Endometrium (tissue), 2 donors: ENCODE measurements around the gene SCAMP5.

ENCODE experiments used
- FAIRE-seq: peaks from 2 replicates; lab custom pipeline; 2012; peaks lifted over from hg19 to GRCh38; lab: Jason Lieb, UNC
- donor health status: control.
- donor health status: control.

SCAMP5 gene, protein sequence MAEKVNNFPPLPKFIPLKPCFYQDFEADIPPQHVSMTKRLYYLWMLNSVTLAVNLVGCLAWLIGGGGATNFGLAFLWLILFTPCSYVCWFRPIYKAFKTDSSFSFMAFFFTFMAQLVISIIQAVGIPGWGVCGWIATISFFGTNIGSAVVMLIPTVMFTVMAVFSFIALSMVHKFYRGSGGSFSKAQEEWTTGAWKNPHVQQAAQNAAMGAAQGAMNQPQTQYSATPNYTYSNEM

GRCh38 chr15:74995182-74995778, at the start of gene SCAMP5:
SCAMP5 (plus strand) TSS chr15:74995563; CDS start chr15:75011840, 16,277 bp downstream.
- no peak for FAIRE-seq

DNA sequence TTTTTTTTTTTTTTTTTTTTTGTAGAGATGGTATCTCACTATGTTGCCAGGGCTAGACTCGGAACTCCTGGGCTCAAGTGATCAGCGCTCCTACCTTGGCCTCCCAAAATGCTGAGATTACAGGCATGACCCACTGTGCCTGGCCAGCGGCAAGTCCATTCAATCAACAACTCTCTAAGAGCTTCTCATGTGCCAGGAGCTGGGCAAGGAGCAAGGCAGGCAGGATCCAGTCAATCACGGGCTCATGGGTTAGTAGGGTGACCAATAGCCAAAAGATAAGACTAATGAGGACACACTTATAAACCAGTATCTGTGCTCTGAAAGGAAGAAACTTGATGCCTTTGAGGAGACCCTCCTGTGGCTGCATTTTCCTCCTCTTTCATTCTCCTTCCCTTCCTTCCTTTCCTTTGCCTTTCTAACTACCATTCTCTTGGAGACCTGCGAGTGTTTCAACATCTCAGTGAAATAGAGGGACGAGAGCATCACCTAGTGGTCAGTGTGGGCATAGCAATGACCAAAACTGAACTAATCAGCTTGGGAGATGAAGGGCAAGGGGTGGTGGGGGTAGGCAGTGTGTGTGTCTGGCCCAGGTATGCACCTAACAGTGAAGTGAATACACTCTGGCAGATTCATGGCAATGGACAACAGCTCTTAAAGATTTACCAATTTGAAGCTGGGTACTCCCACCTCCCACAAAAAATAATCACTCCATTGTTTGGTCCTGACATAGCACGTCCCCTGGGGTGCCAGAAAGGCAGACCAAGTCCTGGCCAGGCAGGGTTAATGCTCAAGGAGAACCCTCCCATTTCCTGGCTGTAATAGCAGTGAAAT, 45.1 kb upstream of the SCAMP5 start:
- FAIRE-seq, result no peak

DNA sequence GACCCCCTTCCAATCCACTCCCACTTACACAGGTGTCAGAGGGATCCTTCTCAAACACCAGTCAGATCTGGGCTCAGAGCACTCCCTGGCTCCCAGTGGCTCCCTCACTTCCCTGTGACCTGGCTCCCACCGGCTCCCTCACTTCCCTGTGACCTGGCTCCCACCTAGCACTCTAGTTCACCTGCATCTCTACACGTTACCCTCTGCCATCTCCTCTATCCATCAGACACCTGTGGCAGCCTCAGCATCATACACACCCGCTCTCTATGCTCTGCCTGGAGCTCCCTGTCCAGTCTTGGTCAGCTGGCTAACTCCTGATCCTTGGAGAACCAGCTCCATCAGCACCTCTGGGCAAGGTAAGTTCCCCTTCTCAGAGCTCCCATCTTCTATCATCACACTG, 44.4 kb upstream of the SCAMP5 start:
- no peak for FAIRE-seq

- FAIRE-seq, result no peak
Observed at GRCh38 chr15:74954515-74954914, 40.8 kb upstream of the SCAMP5 start.

GRCh38 chr15:74955017-74955416, 40.3 kb upstream of the SCAMP5 start:
- FAIRE-seq, result no peak

GRCh38 chr15:74955796-74956647, 39.3 kb upstream of the SCAMP5 start:
- no peak for FAIRE-seq

- FAIRE-seq, result no peak
Observed at GRCh38 chr15:74956648-74957475, 38.5 kb upstream of the SCAMP5 start, which contains the start of gene RPP25. RPP25 (minus strand) TSS chr15:74956772; CDS start chr15:74956583, 189 bp downstream.

DNA sequence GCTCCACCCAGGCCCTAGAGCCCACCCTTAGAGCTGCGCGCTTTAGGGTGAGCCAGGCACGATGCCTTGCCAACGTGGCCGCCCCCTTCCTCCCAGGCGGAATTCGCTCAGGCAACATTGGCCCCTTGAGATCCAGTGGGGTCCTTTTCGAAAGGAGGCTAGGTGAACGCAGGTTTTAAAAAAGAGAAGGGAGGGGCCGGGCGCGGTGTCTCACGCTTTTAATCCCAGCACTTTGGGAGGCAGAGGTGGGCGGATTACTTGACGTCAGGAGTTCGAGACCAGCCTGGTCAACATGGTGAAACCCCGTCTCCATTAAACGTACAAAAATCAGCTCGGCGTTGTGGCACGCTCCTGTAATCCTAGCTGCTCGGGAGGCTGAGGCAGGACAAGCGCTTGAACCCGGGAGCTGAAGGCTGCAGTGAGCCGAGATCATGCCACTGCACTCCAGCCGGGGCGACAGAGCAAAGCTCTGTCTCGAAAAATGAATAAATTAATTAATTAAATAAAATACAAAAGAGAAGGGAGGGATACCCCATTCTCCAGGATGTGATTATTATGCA, 37.8 kb upstream of the SCAMP5 start:
- no peak for FAIRE-seq

GRCh38 chr15:74958320-74958907, 36.9 kb upstream of the SCAMP5 start:
- FAIRE-seq, result no peak

DNA sequence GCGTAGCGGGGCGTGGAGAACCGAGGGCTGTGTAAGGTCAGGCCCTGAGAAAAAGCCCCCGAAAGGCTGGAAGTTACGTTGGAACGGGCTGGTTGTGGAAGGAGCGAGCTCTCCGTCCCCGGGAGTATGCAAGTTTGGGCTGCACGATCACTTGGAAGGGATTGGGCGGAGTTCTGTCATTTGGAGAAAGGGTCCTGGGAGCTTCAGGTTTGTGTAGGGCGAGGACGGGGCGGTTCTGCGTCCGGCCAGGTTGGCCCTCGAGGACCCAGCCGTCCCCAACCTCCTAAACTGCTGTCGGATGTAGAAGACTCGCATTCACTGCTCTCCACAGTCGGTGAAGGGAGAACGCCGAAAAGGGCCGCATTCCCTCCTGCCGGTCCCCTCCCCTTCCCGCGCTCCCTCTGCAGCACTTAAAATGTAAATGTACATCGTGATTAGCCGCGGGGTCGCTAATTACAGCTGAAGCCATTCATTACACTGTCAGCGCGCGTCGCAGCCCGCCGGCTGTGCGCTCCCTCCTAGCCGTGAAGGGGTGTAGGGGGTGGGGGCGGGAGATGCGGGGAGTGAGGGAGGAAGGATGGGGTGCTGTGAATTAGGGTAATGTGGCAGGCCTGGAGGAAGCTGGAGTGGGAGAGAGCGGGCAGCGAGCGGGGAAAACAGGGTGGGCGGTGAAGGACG, 36.3 kb upstream of the SCAMP5 start:
- FAIRE-seq, result no peak

DNA sequence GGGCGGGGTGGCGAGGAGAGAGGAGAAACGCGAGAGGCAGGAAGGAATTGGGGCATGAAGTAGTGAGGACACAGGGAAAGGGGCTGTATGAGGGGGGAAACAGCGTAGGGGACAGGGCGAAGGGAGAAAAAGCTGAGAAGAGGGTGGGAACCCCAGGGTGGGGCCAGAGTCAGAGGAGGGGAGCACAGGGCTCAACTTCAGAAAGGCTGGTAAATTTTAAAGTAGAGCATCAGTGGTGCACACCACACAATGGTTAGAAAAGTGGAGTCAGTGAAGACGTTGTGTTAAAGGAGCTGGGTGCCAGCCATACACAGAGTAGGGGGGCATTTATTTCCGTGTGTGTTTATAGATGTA, 35.8 kb upstream of the SCAMP5 start:
- no peak for FAIRE-seq

GRCh38 chr15:74960286-74960685, 35.1 kb upstream of the SCAMP5 start:
- FAIRE-seq, result no peak

DNA sequence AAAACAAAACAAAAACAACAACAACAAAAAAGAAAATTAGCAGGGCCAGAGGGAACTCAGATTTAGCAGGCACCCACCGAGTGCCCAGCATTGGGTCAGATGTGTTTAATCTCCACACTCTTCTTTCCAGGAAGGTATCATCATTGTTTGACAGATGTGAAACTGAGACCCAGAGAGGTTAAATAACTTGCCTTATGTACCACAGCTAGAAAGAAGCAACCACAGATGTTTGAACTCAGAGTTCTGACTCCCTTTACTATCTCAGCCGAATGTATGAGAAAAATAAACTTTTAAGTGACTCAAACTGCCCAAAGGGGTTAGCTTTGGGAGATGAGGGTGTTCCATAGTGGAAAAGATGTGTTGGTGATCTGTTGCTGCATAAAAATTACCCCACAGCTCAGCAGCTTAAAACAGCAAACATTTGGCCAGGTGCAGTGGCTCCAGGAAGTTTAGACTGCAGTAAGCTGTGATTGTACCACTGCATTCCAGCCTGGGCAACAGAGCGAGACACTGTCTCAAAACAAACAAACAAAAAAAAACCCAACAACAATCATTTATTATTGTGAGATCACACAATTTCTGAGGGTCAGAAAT, 34.3 kb upstream of the SCAMP5 start:
- FAIRE-seq, result no peak

GRCh38 chr15:74961616-74962015, 33.7 kb upstream of the SCAMP5 start:
- no peak for FAIRE-seq

GRCh38 chr15:74962219-74962618, 33.1 kb upstream of the SCAMP5 start:
- no peak for FAIRE-seq

GRCh38 chr15:74962671-74963070, 32.7 kb upstream of the SCAMP5 start:
- no peak for FAIRE-seq

GRCh38 chr15:74963213-74963612, 32.1 kb upstream of the SCAMP5 start:
- no peak for FAIRE-seq

DNA sequence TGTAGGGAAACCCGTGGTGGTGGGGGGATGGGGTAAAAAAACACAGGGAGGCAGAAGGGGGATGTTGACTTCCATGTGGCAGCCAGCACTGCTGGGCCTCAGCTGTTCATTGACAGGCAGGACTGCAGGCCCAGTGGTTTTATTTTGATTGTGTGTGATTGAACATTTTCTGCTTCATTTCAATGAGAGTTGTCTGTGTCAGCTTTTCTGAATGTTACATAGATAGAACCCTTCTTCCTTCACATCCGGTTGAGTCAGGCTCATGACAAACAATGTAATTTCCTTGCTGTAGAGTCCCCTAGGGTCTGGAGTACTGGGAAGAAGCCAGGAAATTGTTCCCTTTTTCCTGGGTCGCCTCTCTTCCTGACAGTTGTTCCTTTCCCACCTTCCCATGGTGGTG, 30.6 kb upstream of the SCAMP5 start:
- FAIRE-seq, result no peak

GRCh38 chr15:74967670-74968069, 27.7 kb upstream of the SCAMP5 start:
- FAIRE-seq, result no peak

DNA sequence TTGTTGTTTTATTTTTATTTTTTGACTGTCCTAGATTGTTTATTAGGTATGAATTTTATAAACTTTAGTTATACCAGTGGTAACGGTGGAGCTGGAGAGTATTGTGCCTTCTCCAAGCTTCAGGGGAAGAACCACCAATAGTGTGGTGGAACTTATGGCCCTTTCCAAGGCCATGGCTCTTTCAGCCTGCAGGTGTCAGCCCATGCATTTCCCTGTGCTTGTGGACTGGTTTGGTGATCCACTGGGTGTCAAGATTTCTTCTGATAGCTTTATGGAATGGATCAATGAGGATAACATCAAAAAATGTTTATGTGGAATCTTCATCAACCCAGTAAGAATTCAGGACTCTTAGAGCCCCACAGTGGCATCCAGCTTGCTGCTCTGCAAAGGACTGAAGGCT, 19.2 kb upstream of the SCAMP5 start:
- FAIRE-seq, result no peak
